Endothelial cell of umbilical vein (primary cell): Measurements from ENCODE around the gene LMCD1. TPM values are rescaled to one million over a fixed set of nuclear protein-coding genes. Genes with fewer than 3 reads are reported as not detected.

Experiments
- BruUV-seq: library from RNA; stranded (reverse); fragments of 400-500 nt; replicated peaks from 2 replicates; lab custom pipeline; 2021; lab: Mats Ljungman, UMichigan
- CTCF ChIA-PET: fragments of 300-600, 350-600 bp; sonication (Branson Sonifier 250); formaldehyde crosslinking; loops from one replicate; lab custom pipeline; 2021; ENCODE audit warnings: antibody characterized with exemption, inconsistent platforms; lab: Charles Lee
- POLR2A ChIA-PET: fragments of 300-600, 350-600 bp; sonication (Branson Sonifier 250); formaldehyde crosslinking; loops from one replicate; lab custom pipeline; 2021; ENCODE audit warnings: antibody characterized with exemption, inconsistent platforms; lab: Charles Lee
- DNase-seq: peaks from one replicate; pipeline ENCODE4 v3.0.0-alpha.2; 2011; ENCODE audit warnings: low read depth, low spot score
- FAIRE-seq: peaks from 2 replicates; lab custom pipeline; 2011; peaks lifted over from hg19 to GRCh38; lab: Jason Lieb, UNC
- H2AFZ ChIP-seq: 2 replicates; pipeline ENCODE4 v1.6.0; 2012; ENCODE audit warnings: low read depth, low read length, control low read depth, inconsistent platforms
- H3K27ac ChIP-seq: 2 replicates; pipeline ENCODE4 v1.5.1; 2011; ENCODE audit warnings: low read depth, mild to moderate bottlenecking, control low read depth, low read length, moderate library complexity; ENCODE audit not compliant: insufficient read depth
- H3K27me3 ChIP-seq, 2 experiments: 2 replicates each; pipeline versions ENCODE4 v1.6.0 to v1.6.1; 2011; ENCODE audit warnings: low read length in 2 of 2, mixed read lengths in 1 of 2; ENCODE audit not compliant: control insufficient read depth in 2 of 2, insufficient read depth in 2 of 2
- H3K36me3 ChIP-seq, 2 experiments: 2 replicates in 1 of 2; 3 replicates in 1 of 2; pipeline ENCODE4 v1.5.1; 2011; ENCODE audit warnings: low read length in 2 of 2, mild to moderate bottlenecking in 1 of 2, moderate library complexity in 1 of 2; ENCODE audit not compliant: control insufficient read depth in 2 of 2, insufficient read depth in 2 of 2; ENCODE audit errors: extremely low read depth in 1 of 2
- H3K4me1 ChIP-seq: 3 replicates; pipeline ENCODE4 v1.5.1; 2011; ENCODE audit warnings: mild to moderate bottlenecking, low read length; ENCODE audit not compliant: control insufficient read depth, insufficient read depth; ENCODE audit errors: extremely low read depth
- H3K4me2 ChIP-seq: 2 replicates; pipeline ENCODE4 v1.6.1; 2011; ENCODE audit warnings: low read length, control low read depth, mixed read lengths; ENCODE audit not compliant: insufficient read depth
- H3K4me3 ChIP-seq, 3 experiments: fragments of 200-600 bp in 1 of 3; sonication (generic), shearing (Covaris generic) in 1 of 3; replicated peaks in 1 of 3; 2 replicates each; pipeline ENCODE4 v1.5.1; 2011 to 2016; ENCODE audit warnings: control low read depth in 3 of 3, low read length in 3 of 3, mild to moderate bottlenecking in 2 of 3, inconsistent platforms in 1 of 3, low read depth in 1 of 3, moderate library complexity in 1 of 3; ENCODE audit not compliant: insufficient read depth in 1 of 3
- H3K79me2 ChIP-seq: 2 replicates; pipeline ENCODE4 v1.6.0; 2012; ENCODE audit warnings: low read length, inconsistent platforms; ENCODE audit not compliant: control insufficient read depth, insufficient read depth
- H3K9ac ChIP-seq: replicated peaks from 2 replicates; pipeline ENCODE3; 2011; ENCODE audit warnings: low read length, control low read depth; ENCODE audit not compliant: insufficient read depth; ENCODE audit errors: extremely low read depth
- H3K9me1 ChIP-seq: replicated peaks from 3 replicates; pipeline ENCODE4 v1.6.0; 2011; ENCODE audit warnings: mild to moderate bottlenecking, low read length; ENCODE audit not compliant: control insufficient read depth, insufficient read depth; ENCODE audit errors: extremely low read depth
- H3K9me3 ChIP-seq: replicated peaks from 2 replicates; pipeline ENCODE4 v1.5.1; 2012; ENCODE audit warnings: low read length, inconsistent platforms; ENCODE audit not compliant: control insufficient read depth, insufficient read depth
- H4K20me1 ChIP-seq: replicated peaks from 2 replicates; pipeline ENCODE3; 2011; ENCODE audit warnings: mild to moderate bottlenecking, low read length; ENCODE audit not compliant: control insufficient read depth, insufficient read depth; ENCODE audit errors: extremely low read depth
- CTCF ChIP-seq, 2 donors: IDR thresholded peaks; 1 replicate in 1 of 2; 2 replicates in 1 of 2; pipeline ENCODE4 v1.5.1; 2011; ENCODE audit warnings: low read length in 2 of 2, mild to moderate bottlenecking in 2 of 2, moderate library complexity in 2 of 2, control low read depth in 1 of 2, inconsistent platforms in 1 of 2, low read depth in 1 of 2; ENCODE audit not compliant: insufficient read depth in 1 of 2; ENCODE audit errors: extremely low read depth in 1 of 2
- EZH2 ChIP-seq: IDR thresholded peaks from 2 replicates; pipeline ENCODE4 v1.6.1; 2012; ENCODE audit warnings: borderline replicate concordance, low read depth, mild to moderate bottlenecking, moderate library complexity, low read length, inconsistent platforms; ENCODE audit not compliant: severe bottlenecking
- FOS ChIP-seq: IDR thresholded peaks from 2 replicates; pipeline ENCODE4 v1.6.1; 2011; ENCODE audit warnings: mild to moderate bottlenecking, low read length, moderate library complexity, borderline replicate concordance; ENCODE audit not compliant: insufficient read depth
- GATA2 ChIP-seq: IDR thresholded peaks from 2 replicates; pipeline ENCODE4 v1.7.0; 2011; ENCODE audit warnings: low read depth, mild to moderate bottlenecking, moderate library complexity, mixed read lengths, low read length; ENCODE audit not compliant: insufficient read length, insufficient read depth
- JUN ChIP-seq: IDR thresholded peaks from 2 replicates; pipeline ENCODE4 v1.6.1; 2011; ENCODE audit warnings: borderline replicate concordance, low read depth; ENCODE audit not compliant: insufficient read length, insufficient read depth
- MAX ChIP-seq: IDR thresholded peaks from 2 replicates; pipeline ENCODE4 v1.6.1; 2011; ENCODE audit not compliant: insufficient read depth, insufficient read length
- MYC ChIP-seq: IDR thresholded peaks from one replicate; pipeline ENCODE4 v1.6.1; 2011; ENCODE audit warnings: mild to moderate bottlenecking, low read depth, low read length
- POLR2A ChIP-seq: IDR thresholded peaks from 2 replicates; pipeline ENCODE4 v1.6.1; 2012; ENCODE audit warnings: low read depth, mild to moderate bottlenecking, control low read depth, low read length
- POLR2AphosphoS5 ChIP-seq: IDR thresholded peaks from 2 replicates; pipeline ENCODE4 v1.6.1; 2012; ENCODE audit warnings: low read depth, mild to moderate bottlenecking, control low read depth, low read length, moderate library complexity; ENCODE audit not compliant: insufficient read depth
- dilution Hi-C: fragments of 300-500 bp; cut with MboI; formaldehyde crosslinking; loops from one replicate; pipeline ENCODE4 v1.15.0; 2019; ENCODE audit warnings: low sequenced_read_pairs; ENCODE audit not compliant: extremely low pct_ligation_motif_present
- intact Hi-C: fragments of 100-400 bp; cut with micrococcal nuclease; formaldehyde crosslinking; loops from one replicate; pipeline ENCODE4 v1.10.0; 2022
- polyA plus RNA-seq, 4 experiments: library from polyadenylated mRNA; depleted of rRNA in 3 of 4; stranded (reverse) in 3 of 4; unstranded in 1 of 4; fragments of >200 nt; gene quantifications; 2 replicates each; pipeline versions ENCODE4 v1.2.1 to v1.2.3, GENCODE V29; 2011 to 2012; ENCODE audit warnings: missing spikeins in 1 of 4
- total RNA-seq: library from RNA; stranded (reverse); gene quantifications from 2 replicates; pipeline ENCODE4 v1.2.3, GENCODE V29; 2021

The LMCD1 gene
- total and polyA plus RNA-seq, 2 donors (not counting 3 experiments of a cell fraction or from before 2014, with no cell fraction given), result 7.6 to 14.5 TPM

- no peak for TF ChIP-seq MYC
- no peak for TF ChIP-seq POLR2A
- no peak for TF ChIP-seq MAX
- TF ChIP-seq POLR2AphosphoS5, result no peak
- TF ChIP-seq GATA2, result no peak
- no peak for TF ChIP-seq FOS
- TF ChIP-seq JUN, result no peak
- TF ChIP-seq CTCF (IDR thresholded peaks at IDR 0.05; ENCODE audit: extremely low read depth in 1 of 2, insufficient read depth in 1 of 2, low read depth in 1 of 2, low read length in 2 of 2), result no peak
- TF ChIP-seq EZH2, result no peak
- no peaks in the 10 kb centered on the region for H3K9me1 ChIP-seq
- no peaks in the 10 kb centered on the region for H4K20me1 ChIP-seq
- no peak overlapping the region for H3K27ac ChIP-seq
- intact Hi-C loops, result no loop called here
- no TSS peak for BruUV-seq
- no peak overlapping the region for H2AFZ ChIP-seq
- H3K36me3 ChIP-seq, result no peaks in the 10 kb centered on the region
- H3K4me2 ChIP-seq, result no peak overlapping the region
- ChIA-PET POLR2A (no interaction called here), CTCF (interaction anchor here (0.6 to 1.8 kb wide), 7 partner anchors 13 to 43 kb away, joined by 3 to 6 read pairs (median 3); partner anchors contain the start of gene LMCD1)
- H3K9ac ChIP-seq, result no peak overlapping the region
- no peaks in the 10 kb centered on the region for H3K27me3 ChIP-seq
- dilution Hi-C loops, result no loop called here
- FAIRE-seq (no peak), DNase-seq (peak; percentile 25)
- no peaks in the 10 kb centered on the region for H3K9me3 ChIP-seq
- H3K4me1 ChIP-seq, result no peaks in the 10 kb centered on the region
- H3K4me3 ChIP-seq, result no peak overlapping the region
- H3K79me2 ChIP-seq, result no peaks in the 10 kb centered on the region
Observed at GRCh38 chr3:8458711-8459110, 42.9 kb upstream of the LMCD1 start.
